VCaP (cell line): ENCODE results near the gene KRT79.
"Not testable (repeated sequence)": the region's sequence is repeated elsewhere in the genome, so short reads cannot be mapped to it uniquely, and the experiment has no call there.

ENCODE experiments used
- H3K27ac ChIP-seq: fragments of 450-650 bp; 2 replicates; pipeline ENCODE4 v1.5.1; 2017
- TF ChIP-seq, protein P1 (sequence below): fragments of 450-650 bp; conservative IDR thresholded peaks from 2 replicates; pipeline ENCODE4 v1.5.1; 2017; ENCODE audit warnings: mild to moderate bottlenecking, moderate library complexity

KRT79 gene

DNA sequence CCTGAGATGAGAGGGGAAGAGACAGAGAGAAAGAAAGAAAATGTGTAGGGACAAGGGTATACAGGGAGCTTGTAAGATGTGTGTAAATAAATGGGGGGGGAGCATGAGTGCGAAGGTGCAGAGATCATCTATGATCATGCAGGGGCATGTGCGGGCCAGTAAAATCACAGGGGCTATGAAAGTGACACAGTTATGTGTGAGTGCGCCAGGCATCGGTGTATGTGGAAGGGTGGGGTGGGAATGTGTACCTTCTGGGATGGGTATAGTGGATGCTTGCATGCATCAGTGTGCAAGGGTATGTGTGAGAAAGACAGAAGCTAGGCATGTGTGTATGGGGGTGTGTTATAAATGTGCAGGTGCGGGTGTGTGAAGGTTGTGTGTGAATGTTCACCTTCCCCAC is 33.0 kb upstream of the KRT79 start:
- TF ChIP-seq, protein P1, sequence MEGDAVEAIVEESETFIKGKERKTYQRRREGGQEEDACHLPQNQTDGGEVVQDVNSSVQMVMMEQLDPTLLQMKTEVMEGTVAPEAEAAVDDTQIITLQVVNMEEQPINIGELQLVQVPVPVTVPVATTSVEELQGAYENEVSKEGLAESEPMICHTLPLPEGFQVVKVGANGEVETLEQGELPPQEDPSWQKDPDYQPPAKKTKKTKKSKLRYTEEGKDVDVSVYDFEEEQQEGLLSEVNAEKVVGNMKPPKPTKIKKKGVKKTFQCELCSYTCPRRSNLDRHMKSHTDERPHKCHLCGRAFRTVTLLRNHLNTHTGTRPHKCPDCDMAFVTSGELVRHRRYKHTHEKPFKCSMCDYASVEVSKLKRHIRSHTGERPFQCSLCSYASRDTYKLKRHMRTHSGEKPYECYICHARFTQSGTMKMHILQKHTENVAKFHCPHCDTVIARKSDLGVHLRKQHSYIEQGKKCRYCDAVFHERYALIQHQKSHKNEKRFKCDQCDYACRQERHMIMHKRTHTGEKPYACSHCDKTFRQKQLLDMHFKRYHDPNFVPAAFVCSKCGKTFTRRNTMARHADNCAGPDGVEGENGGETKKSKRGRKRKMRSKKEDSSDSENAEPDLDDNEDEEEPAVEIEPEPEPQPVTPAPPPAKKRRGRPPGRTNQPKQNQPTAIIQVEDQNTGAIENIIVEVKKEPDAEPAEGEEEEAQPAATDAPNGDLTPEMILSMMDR: no peak
- H3K27ac ChIP-seq: no peak overlapping the region

DNA sequence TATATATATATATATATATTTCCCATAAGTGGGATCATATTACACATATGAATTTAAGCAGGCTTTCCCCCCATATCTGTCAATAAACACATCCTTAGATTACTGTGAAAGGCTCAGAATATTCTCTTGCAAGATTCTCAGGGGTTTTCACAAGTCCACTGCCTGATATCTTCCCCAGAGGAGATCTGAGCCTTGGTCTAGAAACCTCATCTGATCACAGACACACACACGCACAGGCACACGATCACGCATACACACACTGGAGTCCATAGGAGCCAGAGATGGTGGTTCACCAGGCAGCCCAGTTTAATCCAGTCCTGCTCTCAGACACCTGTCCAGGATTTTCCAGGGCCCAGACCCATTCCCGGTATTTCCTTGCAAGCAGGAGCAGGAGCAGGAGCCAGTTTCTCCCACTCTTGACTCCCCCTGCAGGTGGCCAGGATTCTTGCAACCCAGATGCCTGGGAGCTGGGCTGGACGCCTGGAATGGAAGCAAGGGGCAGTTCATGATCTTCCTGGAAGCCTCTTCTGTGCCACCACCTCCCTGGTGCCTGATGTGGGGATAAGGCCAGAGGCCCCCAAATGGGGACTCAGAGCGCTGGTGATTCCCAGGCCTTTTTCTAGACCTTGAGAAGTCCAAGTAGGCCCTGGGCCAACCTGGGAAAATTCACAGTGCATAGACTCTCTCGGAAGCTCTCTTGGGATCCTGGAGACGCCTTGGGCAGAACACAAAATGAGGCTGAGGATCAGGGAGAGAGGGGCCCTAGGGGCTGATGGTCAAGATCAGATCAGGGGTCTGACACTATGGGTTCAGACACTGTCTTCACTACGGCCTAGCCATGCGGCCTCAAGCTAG is 31.2 kb upstream of the KRT79 start:
- no peak overlapping the region for H3K27ac ChIP-seq
- TF ChIP-seq, protein P1: peak; percentile 95

DNA sequence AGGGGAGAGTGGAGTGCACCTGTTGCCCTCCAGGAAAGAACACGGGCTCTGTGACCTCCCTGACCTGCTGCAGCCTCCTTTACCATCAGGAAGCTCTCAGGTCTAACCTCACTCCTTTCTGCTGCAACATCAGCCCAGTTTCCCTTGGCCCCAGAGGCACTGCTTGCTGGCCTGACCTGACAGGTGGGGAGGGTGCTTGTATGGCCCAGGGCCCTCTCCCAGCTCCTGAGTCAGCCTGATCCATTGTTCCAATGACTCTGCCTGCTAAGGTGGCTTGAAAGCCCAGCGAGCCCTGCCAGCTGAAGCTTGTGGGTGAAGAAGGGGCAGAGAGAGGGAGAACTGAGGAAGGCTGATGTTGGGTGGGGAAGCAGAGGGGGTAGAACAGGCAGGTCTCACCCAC is 27.9 kb upstream of the KRT79 start:
- H3K27ac ChIP-seq: no peak overlapping the region
- TF ChIP-seq, protein P1: no peak

GRCh38 chr12:52861511-52861910 is 27.4 kb upstream of the KRT79 start:
- no peak overlapping the region for H3K27ac ChIP-seq
- TF ChIP-seq, protein P1: no peak

GRCh38 chr12:52860102-52860823 is 26.2 kb upstream of the KRT79 start:
- TF ChIP-seq, protein P1: no peak
- no peak overlapping the region for H3K27ac ChIP-seq

DNA sequence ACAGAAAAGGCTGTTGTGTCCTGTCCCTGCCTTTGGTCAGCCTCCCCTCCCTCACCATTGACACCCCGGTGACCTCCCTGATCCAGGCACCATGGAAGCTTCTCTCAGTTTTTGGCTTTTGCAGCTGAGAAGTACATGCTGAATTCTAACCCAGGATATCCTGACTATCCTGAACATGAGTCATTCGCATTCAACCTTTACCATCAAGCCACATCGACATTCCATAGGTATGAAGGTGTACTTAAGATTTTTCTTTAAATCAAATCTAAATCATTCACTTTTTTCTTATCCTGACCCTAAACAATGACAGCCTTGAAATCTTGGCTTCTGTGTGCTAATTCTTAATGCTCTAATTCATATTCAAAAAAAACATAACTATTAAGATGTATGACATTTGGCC is 23.4 kb upstream of the KRT79 start:
- H3K27ac ChIP-seq: no peak overlapping the region
- TF ChIP-seq, protein P1: no peak

- TF ChIP-seq, protein P1: no peak
- H3K27ac ChIP-seq: no peak overlapping the region
Measured at GRCh38 chr12:52856787-52857186, 22.7 kb upstream of the KRT79 start.

GRCh38 chr12:52856077-52856476 is 22.0 kb upstream of the KRT79 start:
- not testable (repeated sequence) for H3K27ac ChIP-seq
